Activated gamma-delta T cell treated with anti-CD3 and anti-CD28 coated beads, Interleukin-2, amount 50 U/mL, for 16 hours (primary cell): Measurements from ENCODE around the gene SLC24A3.

Experiments
- DNase-seq: peaks from one replicate; pipeline ENCODE4 v3.0.0-alpha.2; 2020; ENCODE audit warnings: low read depth

Gene SLC24A3

GRCh38 chr20:19212469-19212815 is at the start of gene SLC24A3:
Gene SLC24A3 (plus strand): TSS chr20:19212642.
- DNase-seq: no peak

- no peak for DNase-seq
These were observed 42.3 kb upstream of the SLC24A3 start for GRCh38 chr20:19170148-19170547.

- no peak for DNase-seq
These were observed 39.8 kb upstream of the SLC24A3 start for GRCh38 chr20:19172637-19173036.

GRCh38 chr20:19176470-19177052 is 35.9 kb upstream of the SLC24A3 start:
- DNase-seq: no peak

- no peak for DNase-seq
These were observed 30.9 kb upstream of the SLC24A3 start for GRCh38 chr20:19181552-19181951.

GRCh38 chr20:19185083-19185482 is 27.4 kb upstream of the SLC24A3 start:
- no peak for DNase-seq

- no peak for DNase-seq
These were observed 19.1 kb upstream of the SLC24A3 start for GRCh38 chr20:19193349-19193748.

- peak; percentile 54 for DNase-seq
These were observed 6.5 kb upstream of the SLC24A3 start for GRCh38 chr20:19205981-19206396.

- DNase-seq: no peak
These were observed 4.9 kb upstream of the SLC24A3 start for GRCh38 chr20:19207541-19207940.

GRCh38 chr20:19210391-19211155 is 1.9 kb upstream of the SLC24A3 start:
- no peak for DNase-seq

- DNase-seq: no peak
These were observed 1.2 kb upstream of the SLC24A3 start for GRCh38 chr20:19211252-19211651.

- DNase-seq: no peak
These were observed 577 bp upstream of the SLC24A3 start for GRCh38 chr20:19211661-19212468.

GRCh38 chr20:19212821-19213502 is 520 bp downstream of the SLC24A3 start:
- no peak for DNase-seq

GRCh38 chr20:19213946-19214490 is 1.6 kb downstream of the SLC24A3 start:
- DNase-seq: no peak

GRCh38 chr20:19218411-19218810 is 6.0 kb downstream of the SLC24A3 start:
- DNase-seq: no peak

GRCh38 chr20:19222520-19223040 is 10.1 kb downstream of the SLC24A3 start:
- no peak for DNase-seq

- DNase-seq: no peak
These were observed 11.2 kb downstream of the SLC24A3 start for GRCh38 chr20:19223640-19224039.

GRCh38 chr20:19231359-19232035 is 19.1 kb downstream of the SLC24A3 start:
- DNase-seq: no peak

GRCh38 chr20:19232997-19233794 is 20.8 kb downstream of the SLC24A3 start:
- DNase-seq: no peak

- no peak for DNase-seq
These were observed 24.1 kb downstream of the SLC24A3 start for GRCh38 chr20:19236371-19237055.
